Activated CD4-positive, CD25-positive, alpha-beta regulatory T cell treated with anti-CD3 and anti-CD28 coated beads, Interleukin-2, amount 50 U/mL, for 16 hours (primary cell): Measurements from ENCODE around the gene KCNMA1.

Source experiments
- DNase-seq: peaks from one replicate; pipeline ENCODE4 v3.0.0-alpha.2; 2020; ENCODE audit warnings: low read depth, low spot score

KCNMA1 gene

DNA sequence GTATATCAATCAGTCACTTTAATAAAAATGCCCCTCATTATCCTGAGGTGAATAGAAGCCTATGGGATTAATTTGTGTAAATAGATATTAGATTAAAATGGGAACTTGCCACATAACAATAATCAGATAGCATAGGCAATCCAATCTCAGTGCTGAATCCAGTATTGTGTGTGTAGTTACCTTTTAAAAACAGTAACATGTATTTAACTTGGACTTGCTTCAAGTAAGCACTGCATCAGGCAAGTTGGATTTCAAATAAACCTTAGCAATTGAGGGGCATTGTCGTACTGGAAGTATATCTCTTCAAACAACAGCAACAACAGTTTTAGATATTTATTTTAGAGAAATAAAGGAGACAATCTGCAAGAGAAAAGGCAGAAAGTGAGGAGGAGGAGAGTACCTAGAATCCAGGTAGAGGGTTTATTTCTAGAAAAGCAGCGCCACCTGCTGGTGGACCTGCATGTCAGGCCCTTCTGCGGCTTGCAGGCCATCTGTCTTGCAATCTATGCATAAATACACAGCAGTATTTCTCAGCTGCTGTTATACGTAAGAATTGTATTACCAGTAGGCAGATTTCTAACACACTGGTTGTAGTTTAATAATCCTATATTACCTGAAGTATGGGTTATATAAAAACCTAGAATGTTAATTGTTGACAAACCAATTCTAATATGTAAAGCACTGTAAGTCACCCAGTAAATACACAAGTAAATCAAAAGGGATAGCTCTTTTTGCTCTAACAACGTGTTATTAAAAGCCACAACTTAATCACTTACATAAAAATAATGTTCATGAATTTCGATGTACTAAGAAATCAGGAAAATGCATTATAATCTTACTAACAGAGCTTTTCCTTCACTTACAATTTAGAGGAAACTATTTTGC is 652.8 kb downstream of the KCNMA1 start:
- DNase-seq = peak; percentile 11

DNA sequence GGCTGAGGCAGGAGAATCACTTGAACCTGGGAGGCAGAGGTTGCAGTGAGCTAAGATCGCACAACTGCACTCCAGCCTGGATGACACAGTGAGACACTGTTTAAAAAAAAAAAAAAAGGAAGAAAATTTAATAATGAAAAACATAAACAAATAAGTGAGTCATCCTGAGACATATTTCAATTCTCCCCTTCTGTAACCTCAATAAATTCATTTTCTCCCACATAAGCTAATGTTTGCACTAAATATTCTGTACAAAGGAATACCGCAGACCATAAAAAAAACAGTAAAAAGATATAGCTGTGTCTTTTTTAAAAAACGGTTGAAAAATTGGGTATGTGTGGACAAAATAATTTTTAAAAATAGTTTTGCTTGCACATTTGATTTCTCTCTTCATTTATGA is 654.0 kb downstream of the KCNMA1 start:
- DNase-seq = no peak

DNA sequence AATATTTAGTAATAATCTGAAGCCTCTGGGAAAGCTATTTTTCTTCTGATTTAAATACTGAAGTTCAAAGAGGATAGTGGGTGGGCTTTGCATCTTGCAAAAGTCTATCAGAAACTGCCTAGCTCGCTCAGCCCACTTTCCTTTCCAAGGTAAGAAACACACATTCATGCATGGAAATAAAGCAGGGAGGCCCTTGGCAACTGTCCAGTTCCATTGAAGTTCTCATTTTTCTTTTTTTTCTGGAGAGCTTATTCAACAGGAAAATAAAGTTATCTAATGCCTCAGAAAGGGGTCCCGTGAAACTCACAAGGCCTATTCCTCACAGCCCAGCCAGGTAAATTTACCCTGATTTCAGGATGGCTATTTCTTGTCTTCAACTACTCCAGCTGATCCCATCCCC is 654.9 kb downstream of the KCNMA1 start:
- DNase-seq = no peak

DNA sequence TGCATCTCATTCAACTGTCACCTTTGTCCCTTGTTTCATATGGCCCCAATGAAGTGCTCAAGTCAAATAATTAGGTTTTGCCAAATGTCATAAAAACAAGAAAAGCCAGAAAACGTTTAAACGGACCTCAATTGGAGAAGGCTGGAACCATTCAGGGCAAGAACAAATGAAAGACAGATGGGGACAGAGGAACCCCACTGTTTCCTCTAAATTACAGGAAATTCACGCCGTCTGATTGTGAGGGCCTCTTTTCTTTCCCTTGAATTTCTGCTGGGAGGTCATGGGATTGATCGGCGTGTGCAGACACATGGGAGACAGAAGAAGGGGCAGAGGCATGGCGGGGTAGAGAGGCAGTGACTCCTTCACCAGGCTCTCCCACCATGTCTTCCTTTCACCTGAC is 656.4 kb downstream of the KCNMA1 start:
- DNase-seq = no peak

DNA sequence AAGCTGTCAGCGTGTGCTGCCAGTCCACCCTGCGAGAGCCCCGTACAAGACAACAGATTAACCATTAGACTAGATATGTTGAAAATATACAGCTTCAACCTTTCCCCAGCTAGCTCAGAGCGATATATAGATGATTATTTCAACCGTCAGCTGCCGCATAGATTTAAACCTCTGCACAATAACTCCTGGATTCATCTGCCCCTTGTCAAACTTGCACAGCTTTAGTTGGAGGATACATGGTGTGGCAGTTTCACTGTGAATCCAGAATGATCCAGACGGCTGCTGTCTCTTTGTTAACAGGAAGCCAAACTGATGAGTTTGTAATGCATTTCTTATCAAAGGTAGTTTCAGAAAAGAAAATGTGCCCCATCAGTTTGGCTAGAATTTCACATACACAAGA is 659.7 kb downstream of the KCNMA1 start:
- no peak for DNase-seq

DNA sequence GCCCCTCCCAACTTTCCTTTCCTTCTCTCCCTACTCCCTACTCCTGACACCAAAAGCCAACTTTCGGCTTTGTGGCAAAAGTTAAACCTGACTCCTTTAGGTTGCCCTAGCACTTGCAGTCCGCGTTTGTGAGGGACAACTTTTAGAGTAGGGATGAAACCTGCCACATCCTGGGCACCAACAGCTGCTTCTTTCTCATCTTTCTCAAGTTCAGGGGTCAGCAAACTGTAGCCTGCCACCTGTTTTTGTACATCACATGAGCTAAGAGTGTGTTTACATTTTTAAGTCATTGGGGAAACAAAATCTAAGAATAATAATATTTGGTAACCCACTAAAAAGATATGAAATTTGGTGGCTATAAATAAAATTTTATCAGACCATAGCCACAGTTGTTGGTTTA is 660.6 kb downstream of the KCNMA1 start:
- no peak for DNase-seq

GRCh38 chr10:76976142-76976541 is 661.5 kb downstream of the KCNMA1 start:
- no peak for DNase-seq

DNA sequence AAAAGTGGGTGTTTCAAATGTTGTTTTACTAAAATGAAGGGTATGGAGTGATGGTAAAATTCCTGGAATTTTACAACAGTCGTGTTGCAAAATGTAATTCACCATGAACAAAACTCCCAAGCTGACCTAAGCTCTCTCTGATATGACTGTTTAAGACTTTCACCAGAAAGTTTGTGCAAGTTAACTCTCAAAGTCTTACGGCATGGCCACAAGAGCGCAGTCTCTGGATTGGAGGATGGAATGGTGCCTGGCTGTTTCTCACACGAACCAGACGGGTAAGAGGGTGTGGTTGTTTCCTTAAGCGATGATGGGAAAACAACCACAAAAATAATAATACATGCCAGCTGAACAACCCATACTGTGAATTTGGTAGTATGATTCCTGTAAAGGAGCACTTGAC is 662.5 kb downstream of the KCNMA1 start:
- no peak for DNase-seq

DNA sequence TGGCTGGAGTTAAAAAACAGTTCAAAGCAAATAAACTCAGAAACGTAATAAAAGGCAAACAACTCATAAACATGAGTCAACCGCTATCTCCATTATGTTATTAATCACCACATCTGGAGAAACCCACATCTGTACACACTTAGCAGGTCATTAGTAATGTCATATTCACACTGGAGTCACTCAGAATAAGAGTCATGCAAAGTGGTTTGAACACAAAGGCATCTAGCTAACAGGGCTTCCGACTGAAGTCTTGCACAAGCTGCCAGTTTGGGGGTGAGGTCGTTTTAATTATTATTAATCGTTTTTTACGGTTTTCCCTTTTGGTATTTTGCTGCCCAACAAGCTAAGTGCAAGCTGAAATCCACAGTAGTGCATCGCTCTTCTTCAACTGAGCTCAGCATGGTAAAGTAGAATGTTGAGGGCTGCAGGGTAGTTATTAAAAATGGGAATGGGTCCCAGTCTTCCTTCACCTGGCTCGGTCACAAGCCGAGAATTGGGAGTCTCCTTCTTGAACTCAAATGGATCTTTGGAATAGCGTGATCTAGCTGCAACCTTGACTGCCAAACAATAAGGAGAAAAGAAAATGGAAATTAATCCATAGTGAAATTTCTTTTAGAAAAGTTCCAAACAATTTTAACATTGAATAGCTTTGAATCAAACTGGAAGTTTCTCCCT is 663.5 kb downstream of the KCNMA1 start:
- DNase-seq = no peak

GRCh38 chr10:76973091-76974016 is 664.3 kb downstream of the KCNMA1 start:
- no peak for DNase-seq

GRCh38 chr10:76972541-76972940 is 665.1 kb downstream of the KCNMA1 start:
- no peak for DNase-seq

DNA sequence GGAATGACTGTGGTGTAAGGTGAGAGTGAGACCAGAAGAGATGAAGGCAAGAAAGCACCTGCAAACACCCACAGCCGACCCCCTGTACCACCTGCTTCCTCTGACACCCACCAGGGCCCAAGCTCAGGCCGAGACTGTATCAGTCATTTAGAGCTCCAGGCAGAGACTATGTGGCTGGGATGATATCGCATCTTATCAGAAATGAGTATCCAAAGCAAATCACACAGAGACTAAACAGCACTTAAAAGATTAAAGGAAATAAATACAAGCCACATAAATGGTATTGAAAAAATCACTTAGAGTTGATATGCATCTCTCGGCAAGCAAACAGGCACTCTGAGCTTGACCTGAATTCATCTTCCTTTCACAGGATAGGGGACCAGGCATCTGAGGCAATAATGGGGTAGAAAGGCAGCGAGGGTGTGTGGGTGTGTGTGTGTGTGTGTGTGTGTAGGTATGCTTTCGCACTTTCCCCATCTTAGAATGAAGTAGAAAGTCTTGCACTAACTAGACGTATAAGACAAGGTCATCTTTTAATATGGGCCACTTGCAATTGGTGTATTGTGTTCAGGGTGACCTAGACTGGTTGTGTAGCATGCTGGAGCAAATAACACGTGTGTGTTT is 665.9 kb downstream of the KCNMA1 start:
- no peak for DNase-seq

GRCh38 chr10:76970711-76971519 is 666.7 kb downstream of the KCNMA1 start:
- no peak for DNase-seq

DNA sequence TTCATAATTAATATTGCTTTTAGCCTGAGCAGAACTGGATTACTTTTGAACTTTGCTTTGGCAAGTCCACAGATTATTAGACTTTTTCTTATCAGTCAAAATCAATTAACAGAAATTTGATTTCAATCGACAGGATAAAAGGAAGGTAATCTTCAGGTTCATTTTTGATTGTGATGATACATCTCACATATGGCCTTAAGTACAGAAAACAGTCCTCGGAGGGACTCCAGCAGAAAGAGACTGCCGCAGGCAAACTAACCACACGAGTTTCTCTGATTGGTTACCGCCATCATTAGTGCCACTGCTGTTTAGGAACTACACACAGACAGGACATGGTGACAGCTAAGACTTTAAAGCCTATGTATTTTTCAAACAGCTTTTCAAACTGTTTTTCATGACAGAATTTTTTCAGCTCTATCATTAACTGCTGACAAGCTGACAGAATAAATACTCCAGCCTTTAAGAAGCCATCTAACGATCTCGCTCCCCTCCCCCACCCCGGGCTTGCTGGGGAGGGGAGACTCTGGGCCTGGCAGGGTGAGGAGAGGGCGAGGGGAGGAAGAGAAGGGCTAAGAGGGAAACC is 668.2 kb downstream of the KCNMA1 start:
- no peak for DNase-seq

DNA sequence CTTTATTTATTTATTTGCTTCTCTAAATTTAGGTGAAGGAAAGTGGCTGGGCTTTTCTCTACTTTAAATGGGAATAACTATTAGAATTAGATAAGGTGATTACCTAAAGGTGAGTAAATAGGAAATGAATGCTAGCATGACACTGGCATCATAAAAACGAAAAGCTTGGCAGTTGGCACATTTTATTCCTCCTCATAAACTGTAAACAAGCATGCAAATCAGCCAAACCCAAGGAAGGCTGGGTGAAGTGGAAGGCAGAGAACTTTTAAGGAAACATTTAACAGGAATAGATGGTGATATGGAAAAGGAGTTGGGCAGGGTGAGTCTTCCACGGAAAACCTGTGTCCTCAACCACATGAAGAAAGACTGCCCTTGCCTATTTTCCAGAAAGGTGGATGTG is 669.1 kb downstream of the KCNMA1 start:
- DNase-seq = no peak

DNA sequence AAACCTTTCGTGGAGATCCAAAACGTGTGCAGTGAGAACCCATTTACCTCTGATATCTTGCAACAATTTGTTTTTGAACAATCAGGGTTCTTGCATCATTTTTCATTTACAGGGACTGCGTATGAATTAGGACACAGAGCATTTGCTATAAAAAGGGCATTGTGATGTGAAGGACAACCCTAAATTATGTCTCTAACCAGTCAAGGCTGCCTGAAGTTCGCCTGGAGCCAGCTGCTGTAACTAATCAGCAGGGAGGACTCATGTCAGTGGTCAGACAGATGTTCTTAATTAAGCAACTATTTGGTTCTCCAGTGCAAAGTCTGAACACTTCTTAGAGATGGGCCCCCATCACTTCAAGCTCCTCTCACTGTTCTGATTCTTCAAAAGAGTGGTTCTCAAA is 674.8 kb downstream of the KCNMA1 start:
- no peak for DNase-seq

- DNase-seq = no peak
Measured at GRCh38 chr10:76961841-76962240, 675.8 kb downstream of the KCNMA1 start.

DNA sequence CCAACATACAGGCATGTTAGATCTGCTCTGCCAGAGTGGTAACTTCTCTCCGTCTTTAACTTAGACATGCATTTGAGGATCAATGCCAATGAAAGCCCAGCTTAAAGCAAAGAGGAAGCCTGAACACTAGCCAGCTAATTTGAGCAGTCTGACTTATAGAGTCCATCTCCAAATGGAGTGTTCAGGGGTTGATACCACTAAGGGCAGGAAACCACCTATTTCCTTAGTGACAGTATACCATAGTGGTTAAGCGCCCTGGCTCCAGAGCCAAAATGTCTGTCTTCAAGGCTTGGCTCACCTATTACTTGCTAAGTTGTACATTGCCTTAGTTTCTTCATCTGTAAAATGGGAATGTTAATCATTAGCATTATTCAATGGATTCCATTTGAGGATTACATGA is 678.5 kb downstream of the KCNMA1 start:
- DNase-seq = no peak

- DNase-seq = no peak
Measured at GRCh38 chr10:76954838-76955237, 682.8 kb downstream of the KCNMA1 start.

- no peak for DNase-seq
Measured at GRCh38 chr10:76950354-76950753, 687.3 kb downstream of the KCNMA1 start.
